SH-SY5Y (cell line): Measurements from ENCODE around the gene COPG2.

ENCODE experiments used
- GATA2 ChIP-seq: IDR thresholded peaks from 2 replicates; pipeline ENCODE4 v1.6.1; 2011; ENCODE audit warnings: mild to moderate bottlenecking, low read depth, low read length
- GATA3 ChIP-seq: IDR thresholded peaks from 2 replicates; pipeline ENCODE4 v1.6.1; 2011; ENCODE audit warnings: low read depth, mild to moderate bottlenecking, low read length, moderate library complexity

COPG2 gene

DNA sequence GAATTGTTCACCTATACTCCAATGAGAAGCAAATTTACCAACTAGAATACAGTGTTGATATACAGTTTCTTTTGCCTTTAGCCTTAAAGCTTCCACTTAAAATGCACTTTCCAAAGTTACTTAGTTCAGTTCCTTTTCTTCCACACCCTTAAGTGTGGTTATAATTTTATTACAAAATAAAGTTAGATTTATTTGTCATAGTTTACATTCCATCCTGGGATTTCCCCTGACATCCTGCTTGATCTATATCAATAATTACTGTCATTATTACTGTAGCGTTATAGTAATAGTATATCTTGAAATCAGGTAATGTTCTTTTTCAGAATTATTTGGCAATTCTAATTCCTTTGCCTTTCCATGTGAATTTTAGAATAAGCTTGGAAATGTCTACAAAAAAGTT lies 199.9 kb downstream of the COPG2 start:
- no peak for TF ChIP-seq GATA2
- TF ChIP-seq GATA3, result no peak

DNA sequence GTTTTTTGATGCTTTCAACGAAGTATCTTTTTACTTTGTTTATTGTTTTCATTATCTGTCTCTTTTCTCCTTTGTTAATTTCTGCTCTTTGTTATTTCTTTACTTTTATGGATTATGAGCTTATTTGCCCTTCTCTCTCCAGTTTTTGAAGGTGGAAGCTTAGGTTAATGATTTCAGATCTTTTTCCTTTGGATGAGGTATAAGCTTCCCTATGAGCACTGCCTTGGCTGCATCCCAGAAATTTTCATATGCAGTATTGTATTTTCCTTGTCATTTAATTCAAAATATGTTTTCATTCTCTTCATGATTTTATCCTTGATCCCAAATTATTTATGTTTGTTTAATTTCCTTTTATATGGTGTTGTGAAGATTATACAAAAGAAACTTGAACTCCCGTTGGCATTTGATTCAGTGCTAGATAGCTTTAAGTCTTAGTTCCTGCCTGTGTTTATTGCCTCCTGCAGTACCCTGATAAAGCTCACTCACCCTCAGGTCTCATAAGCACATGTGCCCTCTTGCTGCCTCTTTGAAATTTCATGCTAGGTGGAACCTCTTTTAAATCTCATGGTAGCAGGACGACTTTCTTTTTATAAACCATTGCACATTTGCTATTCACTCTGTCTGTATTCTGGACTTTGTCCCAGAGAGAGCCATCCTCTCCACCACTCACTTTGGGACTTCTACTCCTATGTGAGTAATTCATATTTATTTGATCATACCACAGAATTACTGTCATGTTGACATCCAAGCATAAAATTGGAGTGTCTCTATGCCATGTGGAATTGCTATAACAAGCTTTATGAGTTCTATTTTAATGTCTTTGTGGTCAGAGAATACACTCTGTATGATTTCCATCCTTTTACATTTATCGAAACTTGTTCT lies 204.8 kb downstream of the COPG2 start:
- TF ChIP-seq GATA2 (no peak), GATA3 (no peak)

DNA sequence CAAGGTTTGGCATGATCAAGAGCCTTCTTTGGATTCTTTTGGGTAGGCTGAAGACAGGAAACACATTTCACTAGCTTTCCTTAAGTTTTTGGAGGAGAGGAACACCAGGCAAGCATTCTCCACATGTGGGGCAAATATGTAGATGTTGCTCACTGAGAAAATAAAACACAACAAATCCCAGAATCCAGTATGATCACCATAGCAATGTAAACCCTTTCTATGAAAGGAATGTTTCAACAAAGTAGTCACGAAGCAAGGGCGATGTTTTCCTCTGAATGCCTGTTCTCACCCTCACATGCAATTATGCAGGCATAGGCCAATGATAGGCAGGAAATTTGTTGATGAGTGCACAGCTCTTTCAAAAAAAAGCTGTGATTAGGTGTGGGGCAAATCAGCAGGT lies 207.3 kb downstream of the COPG2 start:
- no peak for TF ChIP-seq GATA3
- TF ChIP-seq GATA2, result no peak

DNA sequence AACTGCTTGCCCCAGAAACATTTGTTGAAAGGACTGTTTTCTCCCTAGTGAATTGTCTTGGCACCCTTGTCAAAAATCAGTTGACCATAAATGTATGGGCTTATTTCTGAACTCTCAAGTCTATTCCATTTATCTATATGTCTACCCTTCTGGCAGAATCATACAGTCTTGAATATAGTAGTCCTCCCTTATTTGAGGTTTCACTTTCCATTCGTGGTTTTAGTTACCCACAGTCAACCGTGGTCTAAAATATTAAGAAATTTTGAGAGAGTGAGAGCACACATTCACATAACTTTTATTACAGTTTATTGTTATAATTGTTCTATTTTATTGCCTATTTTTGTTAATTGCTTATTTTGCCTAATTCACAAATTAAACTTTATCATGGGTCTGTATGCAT lies 210.3 kb downstream of the COPG2 start:
- TF ChIP-seq GATA2, result no peak
- no peak for TF ChIP-seq GATA3
